ENCODE measurements around the gene DMRT1.

DMRT1 gene

DNA sequence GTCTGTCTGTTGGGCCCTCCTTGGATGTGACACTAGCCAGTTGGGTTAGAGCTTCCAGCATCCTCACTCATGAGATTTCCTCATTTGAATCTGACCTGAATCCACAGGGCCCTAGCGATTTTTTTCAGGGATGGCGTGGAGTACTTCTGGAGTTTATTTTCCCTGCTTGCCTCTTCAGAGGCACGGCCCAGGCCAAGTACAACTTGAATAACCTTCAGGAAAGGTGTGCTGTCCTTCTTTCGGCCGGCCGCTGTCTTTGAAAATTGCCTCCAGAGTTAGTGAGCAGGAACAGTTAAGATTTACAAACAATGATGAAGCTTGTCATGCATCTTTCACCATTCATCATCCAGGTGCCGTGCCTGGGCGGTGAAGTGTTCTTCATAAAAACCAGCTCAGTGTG lies 85.5 kb downstream of the DMRT1 start:
- Histone ChIP-seq H4K20me1 (ENCODE audit: insufficient read depth) (no peaks in the 10 kb centered on the region), H3K4me3 (IDR thresholded peaks at IDR 0.05; ENCODE audit: insufficient read depth, low read depth, low read length) (no peak overlapping the region), H3K4me1 (ENCODE audit: low read depth, poor library complexity, severe bottlenecking) (no peaks in the 10 kb centered on the region), H3K27me3 (ENCODE audit: insufficient read depth, low read depth) (no peaks in the 10 kb centered on the region), H2AFZ (ENCODE audit: low read depth) (no peak overlapping the region), H3K27ac (no peak overlapping the region), H3K79me2 (ENCODE audit: insufficient read depth, low read depth) (no peaks in the 10 kb centered on the region), H3K9ac (no peak overlapping the region), H3K36me3 (ENCODE audit: insufficient read depth) (no peaks in the 10 kb centered on the region), H3K4me2 (no peak overlapping the region)
- TF ChIP-seq, protein P1, sequence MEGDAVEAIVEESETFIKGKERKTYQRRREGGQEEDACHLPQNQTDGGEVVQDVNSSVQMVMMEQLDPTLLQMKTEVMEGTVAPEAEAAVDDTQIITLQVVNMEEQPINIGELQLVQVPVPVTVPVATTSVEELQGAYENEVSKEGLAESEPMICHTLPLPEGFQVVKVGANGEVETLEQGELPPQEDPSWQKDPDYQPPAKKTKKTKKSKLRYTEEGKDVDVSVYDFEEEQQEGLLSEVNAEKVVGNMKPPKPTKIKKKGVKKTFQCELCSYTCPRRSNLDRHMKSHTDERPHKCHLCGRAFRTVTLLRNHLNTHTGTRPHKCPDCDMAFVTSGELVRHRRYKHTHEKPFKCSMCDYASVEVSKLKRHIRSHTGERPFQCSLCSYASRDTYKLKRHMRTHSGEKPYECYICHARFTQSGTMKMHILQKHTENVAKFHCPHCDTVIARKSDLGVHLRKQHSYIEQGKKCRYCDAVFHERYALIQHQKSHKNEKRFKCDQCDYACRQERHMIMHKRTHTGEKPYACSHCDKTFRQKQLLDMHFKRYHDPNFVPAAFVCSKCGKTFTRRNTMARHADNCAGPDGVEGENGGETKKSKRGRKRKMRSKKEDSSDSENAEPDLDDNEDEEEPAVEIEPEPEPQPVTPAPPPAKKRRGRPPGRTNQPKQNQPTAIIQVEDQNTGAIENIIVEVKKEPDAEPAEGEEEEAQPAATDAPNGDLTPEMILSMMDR (conservative IDR thresholded peaks at IDR 0.05; ENCODE audit: low read depth, low read length), result no peak

DNA sequence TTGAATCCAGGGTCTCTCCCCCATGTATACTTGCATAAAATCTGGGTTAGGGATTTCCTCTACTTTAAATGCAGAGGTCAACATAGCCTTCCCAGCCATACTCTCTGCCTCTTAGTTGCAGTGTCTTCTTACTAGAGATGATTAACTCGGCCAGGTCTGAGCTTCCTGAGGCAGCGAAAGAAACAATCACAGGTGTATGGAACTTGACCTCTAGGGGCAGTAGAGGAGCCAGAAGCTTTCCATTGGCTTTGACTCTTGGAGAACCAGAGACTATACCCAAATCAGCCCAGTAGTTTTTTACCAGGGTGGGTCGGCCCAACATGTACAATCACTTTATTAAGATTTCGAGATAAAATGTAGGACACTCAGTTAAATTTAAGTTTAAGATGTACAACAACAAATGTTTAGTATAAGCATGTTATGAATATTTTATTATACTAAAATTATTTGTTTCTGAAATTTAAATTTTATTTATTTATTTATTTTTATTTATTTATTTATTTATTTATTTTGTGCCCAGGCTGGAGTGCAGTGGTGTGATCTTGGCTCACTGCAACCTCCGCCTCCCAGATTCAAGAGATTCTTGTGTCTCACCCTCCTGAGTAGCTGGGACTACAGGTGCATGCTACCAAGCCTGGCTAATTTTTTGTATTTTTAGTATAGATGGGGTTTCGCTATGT lies 87.0 kb downstream of the DMRT1 start:
- no peak overlapping the region for H3K4me3 ChIP-seq (IDR thresholded peaks at IDR 0.05; ENCODE audit: insufficient read depth, low read depth, low read length)
- no peak overlapping the region for H3K4me2 ChIP-seq
- no peaks in the 10 kb centered on the region for H3K27me3 ChIP-seq (ENCODE audit: insufficient read depth, low read depth)
- no peaks in the 10 kb centered on the region for H3K79me2 ChIP-seq (ENCODE audit: insufficient read depth, low read depth)
- TF ChIP-seq, protein P1 (conservative IDR thresholded peaks at IDR 0.05; ENCODE audit: low read depth, low read length), result peak; percentile 56; the same call in 1 of the 2 replicates
- no peaks in the 10 kb centered on the region for H4K20me1 ChIP-seq (ENCODE audit: insufficient read depth)
- H2AFZ ChIP-seq (ENCODE audit: low read depth), result no peak overlapping the region
- no peaks in the 10 kb centered on the region for H3K4me1 ChIP-seq (ENCODE audit: low read depth, poor library complexity, severe bottlenecking)
- no peak overlapping the region for H3K9ac ChIP-seq
- H3K36me3 ChIP-seq (ENCODE audit: insufficient read depth), result no peaks in the 10 kb centered on the region
- H3K27ac ChIP-seq, result no peak overlapping the region

DNA sequence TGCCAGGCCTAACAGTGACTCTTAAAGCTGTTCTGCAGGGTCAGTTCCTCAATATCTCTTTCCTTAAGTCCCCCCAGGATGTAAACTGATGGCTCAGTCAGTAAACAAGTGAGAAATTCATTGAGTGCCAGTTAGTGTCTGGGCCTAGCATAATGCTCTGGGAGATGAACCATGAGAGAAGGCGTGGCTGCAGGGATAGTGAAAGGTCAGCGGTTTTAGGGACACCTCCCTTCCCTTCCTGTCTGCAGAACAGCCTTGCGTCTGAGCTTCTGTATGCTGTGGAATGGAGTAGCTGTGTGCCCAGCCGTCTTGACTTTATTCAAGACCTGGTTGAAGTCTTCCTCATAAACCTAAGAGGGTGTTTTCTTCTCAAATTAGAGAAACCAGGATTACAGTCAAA lies 88.2 kb downstream of the DMRT1 start:
- no peak overlapping the region for H3K9ac ChIP-seq
- no peak overlapping the region for H3K4me3 ChIP-seq (IDR thresholded peaks at IDR 0.05; ENCODE audit: insufficient read depth, low read depth, low read length)
- H3K4me2 ChIP-seq, result no peak overlapping the region
- H3K4me1 ChIP-seq (ENCODE audit: low read depth, poor library complexity, severe bottlenecking), result no peaks in the 10 kb centered on the region
- H3K27ac ChIP-seq, result no peak overlapping the region
- TF ChIP-seq, protein P1 (conservative IDR thresholded peaks at IDR 0.05; ENCODE audit: low read depth, low read length), result no peak
- H3K79me2 ChIP-seq (ENCODE audit: insufficient read depth, low read depth), result no peaks in the 10 kb centered on the region
- H4K20me1 ChIP-seq (ENCODE audit: insufficient read depth), result no peaks in the 10 kb centered on the region
- no peak overlapping the region for H2AFZ ChIP-seq (ENCODE audit: low read depth)
- no peaks in the 10 kb centered on the region for H3K27me3 ChIP-seq (ENCODE audit: insufficient read depth, low read depth)
- H3K36me3 ChIP-seq (ENCODE audit: insufficient read depth), result no peaks in the 10 kb centered on the region

DNA sequence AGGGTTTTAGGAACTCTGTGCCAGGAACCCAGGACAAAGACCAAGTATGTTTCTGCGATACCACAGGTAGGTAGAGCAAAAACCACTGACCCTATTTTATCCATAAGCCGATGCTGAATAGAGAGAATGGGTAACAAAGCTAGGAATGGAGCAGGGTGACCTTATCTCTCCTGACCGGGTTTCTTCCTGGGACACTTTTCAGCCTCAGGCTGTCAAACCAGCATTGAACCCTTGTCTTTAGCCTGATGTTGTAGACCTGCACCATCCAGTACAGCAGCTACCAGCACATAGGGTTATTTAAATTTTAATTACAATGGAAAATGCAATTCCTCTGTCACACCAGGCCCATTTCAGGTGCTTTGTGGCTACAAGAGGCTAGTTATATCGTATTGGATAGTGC lies 91.9 kb downstream of the DMRT1 start:
- no peaks in the 10 kb centered on the region for H3K27me3 ChIP-seq (ENCODE audit: insufficient read depth, low read depth)
- no peaks in the 10 kb centered on the region for H3K79me2 ChIP-seq (ENCODE audit: insufficient read depth, low read depth)
- H4K20me1 ChIP-seq (ENCODE audit: insufficient read depth), result no peaks in the 10 kb centered on the region
- H3K4me2 ChIP-seq, result no peak overlapping the region
- no peaks in the 10 kb centered on the region for H3K4me1 ChIP-seq (ENCODE audit: low read depth, poor library complexity, severe bottlenecking)
- H2AFZ ChIP-seq (ENCODE audit: low read depth), result no peak overlapping the region
- no peaks in the 10 kb centered on the region for H3K36me3 ChIP-seq (ENCODE audit: insufficient read depth)
- no peak overlapping the region for H3K27ac ChIP-seq
- H3K4me3 ChIP-seq (IDR thresholded peaks at IDR 0.05; ENCODE audit: insufficient read depth, low read depth, low read length), result no peak overlapping the region
- no peak overlapping the region for H3K9ac ChIP-seq
- TF ChIP-seq, protein P1 (conservative IDR thresholded peaks at IDR 0.05; ENCODE audit: low read depth, low read length), result no peak

Measured in KMS-11 (cell line).